Measurements from ENCODE around the gene CBX1. TPM values are rescaled to one million over a fixed set of nuclear protein-coding genes. Genes with fewer than 3 reads are reported as not detected.
A peak's percentile ranks its signal among the peaks of the same experiment; 100 is the strongest.

The CBX1 gene
- total and polyA plus RNA-seq, 2 of the 8 experiments (the other 6 are each of a cell fraction or from before 2014, with no cell fraction given): 38.7 to 173 TPM

GRCh38 chr17:48023400-48024148 is 77.7 kb downstream of the CBX1 start (continued):
- TF ChIP-seq GTF2F1 (IDR thresholded peaks at IDR 0.05; ENCODE audit: borderline replicate concordance, low read depth, low read length): no peak
- no peak for TF ChIP-seq MAFK (IDR thresholded peaks at IDR 0.05; ENCODE audit: low read depth, low read length)
- 0 out of 2 replicates have a peak, but pooled peaks have one; percentile 45 for TF ChIP-seq RBBP5 (IDR thresholded peaks at IDR 0.05; ENCODE audit: borderline replicate concordance, low read depth, low read length)
- TF ChIP-seq SIN3A (conservative IDR thresholded peaks at IDR 0.05 in 1 of 2, IDR thresholded peaks at IDR 0.05 in 1 of 2; ENCODE audit: low read depth in 1 of 2, low read length in 2 of 2): peak; percentile 40 to 45; a peak in 2 of 4 replicates
- TF ChIP-seq TAF1 (IDR thresholded peaks at IDR 0.05; ENCODE audit: low read depth, low read length): peak; percentile 67
- TF ChIP-seq RXRA (IDR thresholded peaks at IDR 0.05; ENCODE audit: insufficient read depth, low read depth, low read length): no peak
- TF ChIP-seq RFX5 (IDR thresholded peaks at IDR 0.05; ENCODE audit: borderline replicate concordance, low read depth, low read length): no peak
- peak; percentile 81 for TF ChIP-seq POLR2AphosphoS5 (IDR thresholded peaks at IDR 0.05; ENCODE audit: low read depth, low read length)
- no peak for TF ChIP-seq BCL11A (IDR thresholded peaks at IDR 0.05; ENCODE audit: low read depth in 2 of 2, low read length in 2 of 2)
- no peak for TF ChIP-seq USF2 (IDR thresholded peaks at IDR 0.05; ENCODE audit: low read length)
- TF ChIP-seq SP4 (IDR thresholded peaks at IDR 0.05; ENCODE audit: low read length): no peak
- TF ChIP-seq TBP (IDR thresholded peaks at IDR 0.05; ENCODE audit: low read depth, low read length): peak; percentile 95
- no peak for TF ChIP-seq ZNF274 (IDR thresholded peaks at IDR 0.05; ENCODE audit: borderline replicate concordance, extremely low read depth, low read length)
- TF ChIP-seq POLR2A (IDR thresholded peaks at IDR 0.05; ENCODE audit: control extremely low read depth in 1 of 2, low read depth in 2 of 2, low read length in 2 of 2): peak in 1 of 2 experiments; percentile 80; a peak in 2 of 3 replicates
- TF ChIP-seq RAD21 (IDR thresholded peaks at IDR 0.05 in 1 of 2, conservative IDR thresholded peaks at IDR 0.05 in 1 of 2; ENCODE audit: low read depth in 2 of 2, low read length in 2 of 2): peak in 1 of 2 experiments; percentile 22; a peak in 1 of 4 replicates
- no peak for TF ChIP-seq SUZ12 (IDR thresholded peaks at IDR 0.05; ENCODE audit: low read length)
- no peak for TF ChIP-seq YY1 (IDR thresholded peaks at IDR 0.05; ENCODE audit: low read depth, low read length)
- no peak for TF ChIP-seq SIRT6 (IDR thresholded peaks at IDR 0.05; ENCODE audit: low read length)
- TF ChIP-seq CHD2 (IDR thresholded peaks at IDR 0.05; ENCODE audit: low read length): 0 out of 2 replicates have a peak, but pooled peaks have one; percentile 33
